NCI-H1092 treated with DMSO at 0.1 percent for 48 hours (cell line): ENCODE data around the gene STAP2.

Experiments
- DNase-seq: peaks from one replicate; lab custom pipeline; 2025; lab: John Stamatoyannopoulos, UW

The STAP2 gene

GRCh38 chr19:4370418-4371041 is 31.9 kb upstream of the STAP2 start:
- no peak for DNase-seq

- no peak for DNase-seq
Measured at GRCh38 chr19:4369888-4370260, 31.2 kb upstream of the STAP2 start.

- DNase-seq: no peak
Measured at GRCh38 chr19:4369109-4369887, 30.7 kb upstream of the STAP2 start.

GRCh38 chr19:4368128-4368820 is 29.6 kb upstream of the STAP2 start:
- no peak for DNase-seq

- DNase-seq: no peak
Measured at GRCh38 chr19:4367781-4368127, 29.1 kb upstream of the STAP2 start.

- no peak for DNase-seq
Measured at GRCh38 chr19:4367336-4367723, 28.7 kb upstream of the STAP2 start.

GRCh38 chr19:4366666-4367335 is 28.2 kb upstream of the STAP2 start:
- no peak for DNase-seq

- DNase-seq: no peak
Measured at GRCh38 chr19:4365791-4366665, 27.4 kb upstream of the STAP2 start.

GRCh38 chr19:4365341-4365740 is 26.7 kb upstream of the STAP2 start:
- no peak for DNase-seq

GRCh38 chr19:4363571-4364304 is 25.1 kb upstream of the STAP2 start:
- no peak for DNase-seq

- DNase-seq: no peak
Measured at GRCh38 chr19:4362831-4363545, 24.4 kb upstream of the STAP2 start.

GRCh38 chr19:4362101-4362828 is 23.6 kb upstream of the STAP2 start:
- DNase-seq: no peak

GRCh38 chr19:4361152-4362046 is 22.8 kb upstream of the STAP2 start:
- DNase-seq: no peak

GRCh38 chr19:4360641-4361151 is 22.1 kb upstream of the STAP2 start:
- DNase-seq: no peak

GRCh38 chr19:4360081-4360569 is 21.5 kb upstream of the STAP2 start:
- DNase-seq: no peak

GRCh38 chr19:4359627-4360000 is 21.0 kb upstream of the STAP2 start:
- DNase-seq: no peak

- no peak for DNase-seq
Measured at GRCh38 chr19:4358709-4359626, 20.3 kb upstream of the STAP2 start.
